Liver (tissue), 9 donors: ENCODE results near the gene SPATS2L. TPM values are rescaled to one million over a fixed set of nuclear protein-coding genes. Genes with fewer than 3 reads are reported as not detected.

ENCODE experiments used
- DNase-seq: peaks from one replicate; pipeline ENCODE4 v3.0.0-alpha.2; 2017; ENCODE audit warnings: low spot score
- H3K27ac ChIP-seq, 2 donors: one replicate each; pipeline ENCODE4 v1.7.0; 2013; ENCODE audit warnings: inconsistent platforms in 2 of 2, low read length in 2 of 2, control low read depth in 1 of 2, low read depth in 1 of 2, mild to moderate bottlenecking in 1 of 2
- H3K27me3 ChIP-seq, 4 donors: one replicate each; pipeline versions ENCODE4 v1.6.1 to v1.7.0; 2013; ENCODE audit warnings: low read length in 3 of 4, inconsistent platforms in 1 of 4, mild to moderate bottlenecking in 1 of 4, moderate library complexity in 1 of 4; ENCODE audit not compliant: control insufficient read depth in 4 of 4, insufficient read depth in 4 of 4
- H3K36me3 ChIP-seq, 4 donors: one replicate each; pipeline versions ENCODE4 v1.6.1 to v1.7.0; 2013; ENCODE audit warnings: low read length in 3 of 4, mild to moderate bottlenecking in 3 of 4, low read depth in 1 of 4, moderate library complexity in 1 of 4; ENCODE audit not compliant: control insufficient read depth in 4 of 4, insufficient read depth in 3 of 4
- H3K4me1 ChIP-seq, 4 donors: one replicate each; pipeline versions ENCODE4 v1.6.1 to v1.7.0; 2013; ENCODE audit warnings: low read length in 3 of 4, mild to moderate bottlenecking in 3 of 4, moderate library complexity in 1 of 4; ENCODE audit not compliant: control insufficient read depth in 4 of 4, insufficient read depth in 4 of 4
- H3K4me3 ChIP-seq, 3 donors: one replicate each; pipeline versions ENCODE4 v1.6.1 to v1.7.0; 2013; ENCODE audit warnings: low read length in 3 of 3, control low read depth in 1 of 3, low read depth in 1 of 3, mild to moderate bottlenecking in 1 of 3
- H3K9ac ChIP-seq, 2 donors: one replicate each; pipeline ENCODE4 v1.7.0; 2013; ENCODE audit warnings: low read length in 2 of 2, mild to moderate bottlenecking in 2 of 2, moderate library complexity in 2 of 2, control low read depth in 1 of 2, low read depth in 1 of 2
- H3K9me3 ChIP-seq, 4 donors: one replicate each; pipeline versions ENCODE4 v1.6.1 to v1.7.0; 2013; ENCODE audit warnings: low read length in 3 of 4; ENCODE audit not compliant: control insufficient read depth in 4 of 4
- ATF3 ChIP-seq: IDR thresholded peaks from 2 replicates; pipeline ENCODE4 v1.6.1; 2016; ENCODE audit warnings: antibody characterized with exemption
- FOXA2 ChIP-seq: IDR thresholded peaks from 2 replicates; pipeline ENCODE4 v1.6.1; 2016; ENCODE audit warnings: antibody characterized with exemption
- HNF4G ChIP-seq: IDR thresholded peaks from 2 replicates; pipeline ENCODE4 v1.6.1; 2016; ENCODE audit warnings: antibody characterized with exemption
- JUND ChIP-seq, 2 donors: IDR thresholded peaks; 2 replicates each; pipeline ENCODE4 v1.6.1; 2016; ENCODE audit warnings: antibody characterized with exemption in 2 of 2
- RAD21 ChIP-seq, 2 donors: IDR thresholded peaks; 2 replicates each; pipeline ENCODE4 v1.6.1; 2016; ENCODE audit warnings: antibody characterized with exemption in 2 of 2, mild to moderate bottlenecking in 2 of 2
- RXRA ChIP-seq, 2 donors: IDR thresholded peaks; 2 replicates each; pipeline ENCODE4 v1.6.1; 2017 to 2018; ENCODE audit warnings: antibody characterized with exemption in 2 of 2, mild to moderate bottlenecking in 1 of 2
- TAF1 ChIP-seq: conservative IDR thresholded peaks from 2 replicates; pipeline ENCODE4 v1.6.1; 2016; ENCODE audit warnings: antibody characterized with exemption, mild to moderate bottlenecking
- WGBS: extraction: QIAGEN DNeasy Blood & Tissue Kit; methylation state at CpG from one replicate; pipeline ENCODE4 v1.1.7; 2013; 5-methylcytosine and 5-hydroxymethylcytosine counted together
- polyA plus RNA-seq, 2 donors: library from polyadenylated mRNA; stranded (reverse) in 1 of 2; unstranded in 1 of 2; fragments of 200-250 nt in 1 of 2; fragments of >200 nt in 1 of 2; fragmentation: Nextera tagmentation in 1 of 2; extraction: Ambion mirVana in 1 of 2; gene quantifications; one replicate each; pipeline versions ENCODE4 v1.2.1 to v1.2.3, GENCODE V29; 2013 to 2015
- total RNA-seq, 2 donors: library from RNA; depleted of rRNA; stranded (reverse); fragments of >200 nt; gene quantifications; one replicate each; pipeline ENCODE4 v1.2.3, GENCODE V29; 2014
- TF ChIP-seq, protein P1 (sequence below): IDR thresholded peaks from 2 replicates; pipeline ENCODE4 v1.6.1; 2016; ENCODE audit warnings: antibody characterized with exemption
- TF ChIP-seq, protein P2 (sequence below): fragments of 150-350 bp; IDR thresholded peaks from 2 replicates; pipeline ENCODE4 v1.5.1; 2017; ENCODE audit warnings: improper control_type of control experiment, low read depth, low read length; ENCODE audit not compliant: missing input control
- TF ChIP-seq, protein P3 (sequence below): IDR thresholded peaks from 2 replicates; pipeline ENCODE4 v1.6.1; 2016; ENCODE audit warnings: antibody characterized with exemption, mild to moderate bottlenecking
- donor health status: healthy.
- donor health status: healthy.
- donor health status: healthy.
- donor health status: healthy.
- donor health status: healthy.

The SPATS2L gene
- total and polyA plus RNA-seq, 4 donors, result 31.4 to 49.9 (median 42.4) TPM

DNA sequence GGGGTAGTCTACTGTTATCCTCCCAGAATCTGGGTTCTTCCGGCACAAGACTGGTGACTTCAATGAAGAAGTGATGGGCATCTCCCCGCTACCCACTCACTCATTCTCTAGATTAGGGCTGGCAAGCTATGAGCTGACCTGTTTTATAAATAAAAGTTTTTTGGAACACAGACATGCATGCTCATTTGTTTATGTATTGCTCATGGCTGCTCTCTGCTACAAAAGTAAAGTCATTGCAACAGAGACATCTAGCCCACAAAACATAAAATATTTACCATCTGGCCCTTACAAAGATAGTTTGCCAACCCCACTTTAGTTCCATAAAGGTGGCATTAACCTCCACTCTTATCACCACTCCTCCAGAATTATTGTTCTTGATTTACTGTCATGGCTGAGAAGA lies 39.1 kb upstream of the SPATS2L start:
- peaks cover 0 to 4% (median 2%) of the 10 kb centered on the region in 4 donors for H3K4me1 ChIP-seq
- TF ChIP-seq, protein P1, sequence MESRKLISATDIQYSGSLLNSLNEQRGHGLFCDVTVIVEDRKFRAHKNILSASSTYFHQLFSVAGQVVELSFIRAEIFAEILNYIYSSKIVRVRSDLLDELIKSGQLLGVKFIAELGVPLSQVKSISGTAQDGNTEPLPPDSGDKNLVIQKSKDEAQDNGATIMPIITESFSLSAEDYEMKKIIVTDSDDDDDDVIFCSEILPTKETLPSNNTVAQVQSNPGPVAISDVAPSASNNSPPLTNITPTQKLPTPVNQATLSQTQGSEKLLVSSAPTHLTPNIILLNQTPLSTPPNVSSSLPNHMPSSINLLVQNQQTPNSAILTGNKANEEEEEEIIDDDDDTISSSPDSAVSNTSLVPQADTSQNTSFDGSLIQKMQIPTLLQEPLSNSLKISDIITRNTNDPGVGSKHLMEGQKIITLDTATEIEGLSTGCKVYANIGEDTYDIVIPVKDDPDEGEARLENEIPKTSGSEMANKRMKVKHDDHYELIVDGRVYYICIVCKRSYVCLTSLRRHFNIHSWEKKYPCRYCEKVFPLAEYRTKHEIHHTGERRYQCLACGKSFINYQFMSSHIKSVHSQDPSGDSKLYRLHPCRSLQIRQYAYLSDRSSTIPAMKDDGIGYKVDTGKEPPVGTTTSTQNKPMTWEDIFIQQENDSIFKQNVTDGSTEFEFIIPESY, result no peak
- TF ChIP-seq RXRA (IDR thresholded peaks at IDR 0.05) (no peak), RAD21 (IDR thresholded peaks at IDR 0.05) (no peak), TAF1 (no peak)
- TF ChIP-seq, protein P2, sequence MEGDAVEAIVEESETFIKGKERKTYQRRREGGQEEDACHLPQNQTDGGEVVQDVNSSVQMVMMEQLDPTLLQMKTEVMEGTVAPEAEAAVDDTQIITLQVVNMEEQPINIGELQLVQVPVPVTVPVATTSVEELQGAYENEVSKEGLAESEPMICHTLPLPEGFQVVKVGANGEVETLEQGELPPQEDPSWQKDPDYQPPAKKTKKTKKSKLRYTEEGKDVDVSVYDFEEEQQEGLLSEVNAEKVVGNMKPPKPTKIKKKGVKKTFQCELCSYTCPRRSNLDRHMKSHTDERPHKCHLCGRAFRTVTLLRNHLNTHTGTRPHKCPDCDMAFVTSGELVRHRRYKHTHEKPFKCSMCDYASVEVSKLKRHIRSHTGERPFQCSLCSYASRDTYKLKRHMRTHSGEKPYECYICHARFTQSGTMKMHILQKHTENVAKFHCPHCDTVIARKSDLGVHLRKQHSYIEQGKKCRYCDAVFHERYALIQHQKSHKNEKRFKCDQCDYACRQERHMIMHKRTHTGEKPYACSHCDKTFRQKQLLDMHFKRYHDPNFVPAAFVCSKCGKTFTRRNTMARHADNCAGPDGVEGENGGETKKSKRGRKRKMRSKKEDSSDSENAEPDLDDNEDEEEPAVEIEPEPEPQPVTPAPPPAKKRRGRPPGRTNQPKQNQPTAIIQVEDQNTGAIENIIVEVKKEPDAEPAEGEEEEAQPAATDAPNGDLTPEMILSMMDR, result no peak
- TF ChIP-seq, protein P3, sequence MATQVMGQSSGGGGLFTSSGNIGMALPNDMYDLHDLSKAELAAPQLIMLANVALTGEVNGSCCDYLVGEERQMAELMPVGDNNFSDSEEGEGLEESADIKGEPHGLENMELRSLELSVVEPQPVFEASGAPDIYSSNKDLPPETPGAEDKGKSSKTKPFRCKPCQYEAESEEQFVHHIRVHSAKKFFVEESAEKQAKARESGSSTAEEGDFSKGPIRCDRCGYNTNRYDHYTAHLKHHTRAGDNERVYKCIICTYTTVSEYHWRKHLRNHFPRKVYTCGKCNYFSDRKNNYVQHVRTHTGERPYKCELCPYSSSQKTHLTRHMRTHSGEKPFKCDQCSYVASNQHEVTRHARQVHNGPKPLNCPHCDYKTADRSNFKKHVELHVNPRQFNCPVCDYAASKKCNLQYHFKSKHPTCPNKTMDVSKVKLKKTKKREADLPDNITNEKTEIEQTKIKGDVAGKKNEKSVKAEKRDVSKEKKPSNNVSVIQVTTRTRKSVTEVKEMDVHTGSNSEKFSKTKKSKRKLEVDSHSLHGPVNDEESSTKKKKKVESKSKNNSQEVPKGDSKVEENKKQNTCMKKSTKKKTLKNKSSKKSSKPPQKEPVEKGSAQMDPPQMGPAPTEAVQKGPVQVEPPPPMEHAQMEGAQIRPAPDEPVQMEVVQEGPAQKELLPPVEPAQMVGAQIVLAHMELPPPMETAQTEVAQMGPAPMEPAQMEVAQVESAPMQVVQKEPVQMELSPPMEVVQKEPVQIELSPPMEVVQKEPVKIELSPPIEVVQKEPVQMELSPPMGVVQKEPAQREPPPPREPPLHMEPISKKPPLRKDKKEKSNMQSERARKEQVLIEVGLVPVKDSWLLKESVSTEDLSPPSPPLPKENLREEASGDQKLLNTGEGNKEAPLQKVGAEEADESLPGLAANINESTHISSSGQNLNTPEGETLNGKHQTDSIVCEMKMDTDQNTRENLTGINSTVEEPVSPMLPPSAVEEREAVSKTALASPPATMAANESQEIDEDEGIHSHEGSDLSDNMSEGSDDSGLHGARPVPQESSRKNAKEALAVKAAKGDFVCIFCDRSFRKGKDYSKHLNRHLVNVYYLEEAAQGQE, result no peak
- no peaks in the 10 kb centered on the region for H3K9me3 ChIP-seq
- H3K27ac ChIP-seq, result no peak overlapping the region
- WGBS, result 95% methylated on average over 2 of the region's 2 CpGs
- H3K36me3 ChIP-seq, result no peaks in the 10 kb centered on the region
- no peak for DNase-seq
- H3K9ac ChIP-seq, result no peak overlapping the region
- no peak overlapping the region for H3K4me3 ChIP-seq
- H3K27me3 ChIP-seq, result no peaks in the 10 kb centered on the region

GRCh38 chr2:200270732-200271131 lies 35.8 kb upstream of the SPATS2L start:
- no peaks in the 10 kb centered on the region for H3K36me3 ChIP-seq

More at GRCh38 chr2:200270732-200271131, 35.8 kb upstream of the SPATS2L start:
- no peak for DNase-seq
- no peak overlapping the region for H3K9ac ChIP-seq
- TF ChIP-seq, protein P2, result no peak
- TF ChIP-seq JUND (IDR thresholded peaks at IDR 0.05), result no peak
- TF ChIP-seq ATF3, result no peak
- TF ChIP-seq FOXA2, result no peak
- no peak for TF ChIP-seq TAF1
- TF ChIP-seq HNF4G, result no peak
- TF ChIP-seq RAD21 (IDR thresholded peaks at IDR 0.05), result no peak
- no peak overlapping the region for H3K4me3 ChIP-seq
- H3K4me1 ChIP-seq, result peaks cover 0 to 7% (median 4%) of the 10 kb centered on the region in 4 donors
- H3K9me3 ChIP-seq, result no peaks in the 10 kb centered on the region
- H3K27ac ChIP-seq, result no peak overlapping the region
- 74% methylated on average over 1 of the region's 1 CpG for WGBS
- no peaks in the 10 kb centered on the region for H3K27me3 ChIP-seq
